Peyer's patch (tissue), 4 donors: ENCODE data around the gene PPP2R5C.

Source experiments
- CTCF ChIP-seq, 6 experiments: fragments of 450-650 bp in 4 of 6; fragments of 200-600 bp in 2 of 6; sonication (generic) in 1 of 6; IDR thresholded peaks; one replicate each; pipeline ENCODE4 v1.5.1; 2017 to 2019; ENCODE audit warnings: antibody characterized with exemption in 6 of 6, mild to moderate bottlenecking in 3 of 6, moderate library complexity in 1 of 6
- POLR2A ChIP-seq, 2 donors: fragments of 450-650 bp; IDR thresholded peaks; one replicate each; pipeline ENCODE4 v1.5.1; 2017; ENCODE audit warnings: antibody characterized with exemption in 2 of 2, mild to moderate bottlenecking in 2 of 2, moderate library complexity in 2 of 2

- no peak for TF ChIP-seq CTCF (IDR thresholded peaks at IDR 0.05)
- TF ChIP-seq POLR2A (IDR thresholded peaks at IDR 0.05) = no peak
Observed at GRCh38 chr14:101852785-101853184, 91.3 kb downstream of the PPP2R5C start.
